Astrocyte (in vitro differentiated cells and primary cell): ENCODE results near the gene ACSBG1. TPM values are rescaled to one million over a fixed set of nuclear protein-coding genes. Genes with fewer than 3 reads are reported as not detected.

Experiments
- DNase-seq: peaks from one replicate; pipeline ENCODE4 v3.0.0-alpha.2; 2010; ENCODE audit warnings: low read depth
- FAIRE-seq: peaks from 2 replicates; lab custom pipeline; 2011; peaks lifted over from hg19 to GRCh38; lab: Jason Lieb, UNC
- H2AFZ ChIP-seq: 2 replicates; pipeline ENCODE4 v1.6.0; 2012; ENCODE audit warnings: low read depth, low read length, inconsistent platforms
- H3K27ac ChIP-seq: 2 replicates; pipeline ENCODE4 v1.5.1; 2011; ENCODE audit warnings: low read depth, low read length, inconsistent platforms
- H3K27me3 ChIP-seq: 2 replicates; pipeline ENCODE4 v1.6.0; 2011; ENCODE audit warnings: low read length, inconsistent platforms; ENCODE audit not compliant: insufficient read depth
- H3K36me3 ChIP-seq: 2 replicates; pipeline ENCODE4 v1.5.1; 2011; ENCODE audit warnings: low read length, inconsistent platforms; ENCODE audit not compliant: insufficient read depth
- H3K4me1 ChIP-seq: 2 replicates; pipeline ENCODE4 v1.5.1; 2011; ENCODE audit warnings: low read length, inconsistent platforms; ENCODE audit not compliant: insufficient read depth
- H3K4me2 ChIP-seq: 2 replicates; pipeline ENCODE4 v1.6.0; 2012; ENCODE audit warnings: low read length, inconsistent platforms
- H3K4me3 ChIP-seq: 2 replicates; pipeline ENCODE4 v1.5.1; 2011; ENCODE audit warnings: low read depth, mild to moderate bottlenecking, low read length, inconsistent platforms; ENCODE audit not compliant: insufficient read depth
- H3K79me2 ChIP-seq: 2 replicates; pipeline ENCODE4 v1.6.0; 2012; ENCODE audit warnings: mild to moderate bottlenecking, low read length, inconsistent platforms; ENCODE audit not compliant: insufficient read depth
- H3K9ac ChIP-seq: 2 replicates; pipeline ENCODE4 v1.6.0; 2012; ENCODE audit warnings: mild to moderate bottlenecking, low read length, inconsistent platforms
- H3K9me3 ChIP-seq: 2 replicates; pipeline ENCODE4 v1.5.1; 2012; ENCODE audit warnings: low read depth, mild to moderate bottlenecking, low read length, inconsistent platforms; ENCODE audit not compliant: insufficient read depth
- H4K20me1 ChIP-seq: 2 replicates; pipeline ENCODE4 v1.6.0; 2012; ENCODE audit warnings: low read length, inconsistent platforms; ENCODE audit not compliant: insufficient read depth
- H3K27ac Mint-ChIP-seq: one replicate; pipeline ENCODE4 v1.8.0; 2021; ENCODE audit warnings: mild to moderate bottlenecking, mixed read lengths; ENCODE audit not compliant: unreplicated experiment
- H3K27me3 Mint-ChIP-seq: one replicate; pipeline ENCODE4 v1.8.0; 2021; ENCODE audit warnings: low read depth, mixed read lengths; ENCODE audit not compliant: unreplicated experiment
- H3K36me3 Mint-ChIP-seq: one replicate; pipeline ENCODE4 v1.8.0; 2021; ENCODE audit warnings: low read depth, mixed read lengths; ENCODE audit not compliant: unreplicated experiment
- H3K4me1 Mint-ChIP-seq: one replicate; pipeline ENCODE4 v1.8.0; 2021; ENCODE audit warnings: low read depth, mixed read lengths; ENCODE audit not compliant: unreplicated experiment
- H3K4me3 Mint-ChIP-seq: one replicate; pipeline ENCODE4 v1.8.0; 2021; ENCODE audit warnings: mild to moderate bottlenecking, moderate library complexity, mixed read lengths; ENCODE audit not compliant: unreplicated experiment
- H3K9me3 Mint-ChIP-seq: one replicate; pipeline ENCODE4 v1.8.0; 2021; ENCODE audit warnings: mild to moderate bottlenecking, mixed read lengths; ENCODE audit not compliant: unreplicated experiment
- EZH2 ChIP-seq: IDR thresholded peaks from 2 replicates; pipeline ENCODE4 v1.6.1; 2012; ENCODE audit warnings: mild to moderate bottlenecking, low read length, inconsistent platforms; ENCODE audit not compliant: insufficient read depth
- total RNA-seq: library from RNA; stranded (reverse); gene quantifications from 2 replicates; pipeline ENCODE4 v1.2.1, GENCODE V29; 2021
- TF ChIP-seq, protein P1 (sequence below): IDR thresholded peaks from 2 replicates; pipeline ENCODE4 v1.5.1; 2011; ENCODE audit warnings: low read depth, mild to moderate bottlenecking, inconsistent platforms, low read length, moderate library complexity; ENCODE audit not compliant: insufficient read depth

Gene ACSBG1
- total RNA-seq, 1 donor from 2014 or later, result not detected

DNA sequence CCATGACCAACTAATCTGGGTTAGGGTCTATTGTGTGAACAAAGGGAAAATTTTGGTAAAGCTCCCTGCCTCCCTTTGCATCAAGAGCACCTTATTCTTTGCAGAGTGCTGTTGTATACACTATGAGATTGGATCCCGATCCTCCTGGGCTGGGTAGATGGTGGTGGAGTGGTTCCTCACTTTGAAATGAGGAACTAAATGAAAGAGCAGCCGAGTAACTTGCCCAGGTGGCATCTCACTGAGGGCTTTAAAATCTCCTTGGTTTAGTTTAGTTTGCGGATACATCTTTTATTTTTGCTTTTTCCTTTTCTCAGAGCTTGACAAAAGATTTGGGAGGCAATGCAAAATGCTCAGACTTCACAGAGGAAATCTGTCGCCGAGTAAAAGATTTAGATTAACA lies 65.8 kb downstream of the ACSBG1 start:
- Mint-ChIP-seq H3K4me3 (no peak overlapping the region), H3K27me3 (no peaks in the 10 kb centered on the region), H3K4me1 (no peaks in the 10 kb centered on the region), H3K27ac (no peak overlapping the region), H3K36me3 (peaks cover 19% of the 10 kb centered on the region), H3K9me3 (no peaks in the 10 kb centered on the region)
- FAIRE-seq (no peak), DNase-seq (no peak)
- TF ChIP-seq, protein P1, sequence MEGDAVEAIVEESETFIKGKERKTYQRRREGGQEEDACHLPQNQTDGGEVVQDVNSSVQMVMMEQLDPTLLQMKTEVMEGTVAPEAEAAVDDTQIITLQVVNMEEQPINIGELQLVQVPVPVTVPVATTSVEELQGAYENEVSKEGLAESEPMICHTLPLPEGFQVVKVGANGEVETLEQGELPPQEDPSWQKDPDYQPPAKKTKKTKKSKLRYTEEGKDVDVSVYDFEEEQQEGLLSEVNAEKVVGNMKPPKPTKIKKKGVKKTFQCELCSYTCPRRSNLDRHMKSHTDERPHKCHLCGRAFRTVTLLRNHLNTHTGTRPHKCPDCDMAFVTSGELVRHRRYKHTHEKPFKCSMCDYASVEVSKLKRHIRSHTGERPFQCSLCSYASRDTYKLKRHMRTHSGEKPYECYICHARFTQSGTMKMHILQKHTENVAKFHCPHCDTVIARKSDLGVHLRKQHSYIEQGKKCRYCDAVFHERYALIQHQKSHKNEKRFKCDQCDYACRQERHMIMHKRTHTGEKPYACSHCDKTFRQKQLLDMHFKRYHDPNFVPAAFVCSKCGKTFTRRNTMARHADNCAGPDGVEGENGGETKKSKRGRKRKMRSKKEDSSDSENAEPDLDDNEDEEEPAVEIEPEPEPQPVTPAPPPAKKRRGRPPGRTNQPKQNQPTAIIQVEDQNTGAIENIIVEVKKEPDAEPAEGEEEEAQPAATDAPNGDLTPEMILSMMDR, result no peak
- TF ChIP-seq EZH2, result no peak
- H3K27ac ChIP-seq, result no peak overlapping the region
- H3K4me1 ChIP-seq, result no peaks in the 10 kb centered on the region
- H3K9ac ChIP-seq, result no peak overlapping the region
- H3K79me2 ChIP-seq, result no peaks in the 10 kb centered on the region
- no peak overlapping the region for H2AFZ ChIP-seq
- peaks cover 4% of the 10 kb centered on the region for H4K20me1 ChIP-seq
- no peak overlapping the region for H3K4me2 ChIP-seq
- no peaks in the 10 kb centered on the region for H3K9me3 ChIP-seq
- H3K4me3 ChIP-seq, result no peak overlapping the region
- H3K27me3 ChIP-seq, result no peaks in the 10 kb centered on the region
- peaks cover 28% of the 10 kb centered on the region for H3K36me3 ChIP-seq

DNA sequence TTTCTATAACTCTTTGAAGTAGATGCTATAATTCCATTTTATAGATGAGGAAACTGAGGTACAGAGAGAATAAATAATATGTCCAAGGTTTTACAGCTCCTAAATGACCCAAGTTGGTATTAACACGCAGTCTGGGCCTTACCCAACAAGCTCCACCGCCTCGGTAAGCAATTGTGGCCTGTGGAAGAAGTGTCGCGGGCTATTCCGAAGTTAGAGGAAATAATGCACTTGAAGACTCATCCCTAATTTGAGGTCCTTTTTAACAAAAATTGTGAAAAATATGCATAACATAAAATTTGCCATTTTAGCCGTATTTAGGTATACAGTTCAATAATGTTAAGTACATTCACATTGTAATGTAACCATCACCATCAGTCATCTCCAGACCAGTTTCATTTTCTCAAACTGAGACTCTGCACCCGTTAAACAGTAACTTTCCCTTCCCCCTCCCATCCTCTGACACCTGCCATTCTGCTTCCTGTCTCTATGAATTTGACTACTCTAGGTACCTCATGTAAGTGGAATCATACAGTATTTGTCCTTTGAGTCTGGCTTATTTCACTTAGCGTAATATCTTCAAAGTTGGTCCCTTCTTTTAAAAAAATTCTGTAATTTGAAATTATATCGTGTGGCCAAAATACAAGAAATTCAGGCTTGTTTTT lies 67.0 kb downstream of the ACSBG1 start:
- Histone ChIP-seq H4K20me1 (peaks cover 4% of the 10 kb centered on the region), H3K36me3 (peaks cover 28% of the 10 kb centered on the region), H3K4me2 (no peak overlapping the region), H3K79me2 (no peaks in the 10 kb centered on the region), H3K27ac (no peak overlapping the region), H3K4me1 (no peaks in the 10 kb centered on the region), H3K4me3 (no peak overlapping the region), H3K27me3 (no peaks in the 10 kb centered on the region), H2AFZ (no peak overlapping the region), H3K9me3 (no peaks in the 10 kb centered on the region), H3K9ac (no peak overlapping the region)
- Mint-ChIP-seq H3K36me3 (peaks cover 14% of the 10 kb centered on the region), H3K27ac (no peak overlapping the region), H3K9me3 (no peaks in the 10 kb centered on the region), H3K4me3 (no peak overlapping the region), H3K27me3 (no peaks in the 10 kb centered on the region), H3K4me1 (no peaks in the 10 kb centered on the region)
- no peak for TF ChIP-seq EZH2
- TF ChIP-seq, protein P1, result no peak
- no peak for DNase-seq
- FAIRE-seq, result no peak

DNA sequence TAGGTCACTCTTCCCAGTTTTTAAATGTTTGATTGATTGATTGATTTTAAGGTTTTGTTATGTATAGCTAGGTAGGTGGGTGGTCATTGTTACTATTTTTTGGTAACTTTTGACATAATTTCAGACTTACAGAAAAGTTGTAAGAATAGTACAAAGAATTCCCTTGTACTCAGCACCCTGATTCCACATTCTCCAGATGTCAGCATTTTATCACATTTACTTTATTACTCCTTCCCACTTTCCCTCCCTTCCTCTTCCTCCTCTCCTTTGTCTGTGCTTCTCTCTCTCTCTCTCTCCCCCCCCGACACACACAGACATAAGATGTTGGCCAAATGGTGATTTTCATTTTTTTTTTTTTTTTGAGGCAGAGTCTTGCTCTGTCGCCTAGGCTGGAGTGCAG lies 70.4 kb downstream of the ACSBG1 start:
- no peak overlapping the region for H3K4me3 ChIP-seq
- Mint-ChIP-seq H3K27me3 (no peaks in the 10 kb centered on the region), H3K4me1 (no peaks in the 10 kb centered on the region), H3K36me3 (peaks cover 4% of the 10 kb centered on the region), H3K27ac (no peak overlapping the region), H3K4me3 (no peak overlapping the region), H3K9me3 (no peaks in the 10 kb centered on the region)
- no peak for TF ChIP-seq EZH2
- TF ChIP-seq, protein P1, result no peak
- H3K79me2 ChIP-seq, result no peaks in the 10 kb centered on the region
- no peaks in the 10 kb centered on the region for H3K4me1 ChIP-seq
- no peak overlapping the region for H3K4me2 ChIP-seq
- no peak overlapping the region for H2AFZ ChIP-seq
- H3K9ac ChIP-seq, result no peak overlapping the region
- no peak for FAIRE-seq
- peaks cover 4% of the 10 kb centered on the region for H4K20me1 ChIP-seq
- H3K27ac ChIP-seq, result no peak overlapping the region
- peaks cover 36% of the 10 kb centered on the region for H3K36me3 ChIP-seq
- H3K27me3 ChIP-seq, result no peaks in the 10 kb centered on the region
- no peak for DNase-seq
- no peaks in the 10 kb centered on the region for H3K9me3 ChIP-seq
